Stomach (tissue), 9 donors: ENCODE measurements around the gene RBM6. TPM values are rescaled to one million over a fixed set of nuclear protein-coding genes. Genes with fewer than 3 reads are reported as not detected.

Source experiments
- DNase-seq, 2 donors: peaks; one replicate each; pipeline versions ENCODE4 v3.0.0 to v3.0.0-alpha.2; 2013 to 2019
- H3K27ac ChIP-seq, 5 donors: fragments of 200-600 bp in 4 of 5; sonication (generic) in 4 of 5; one replicate each; pipeline ENCODE4 v1.5.1; 2013 to 2019; ENCODE audit warnings: mild to moderate bottlenecking in 1 of 5, moderate library complexity in 1 of 5
- H3K27me3 ChIP-seq, 3 donors: fragments of 200-600 bp; sonication (generic); one replicate each; pipeline ENCODE4 v1.5.1; 2017 to 2019; ENCODE audit warnings: mixed run types in 1 of 3
- H3K36me3 ChIP-seq, 4 donors: fragments of 200-600 bp; sonication (generic); 1 replicate in 3 of 4; 2 replicates in 1 of 4; pipeline ENCODE4 v1.5.1; 2016 to 2019
- H3K4me1 ChIP-seq, 4 donors: fragments of 200-600 bp; sonication (generic); one replicate each; pipeline ENCODE4 v1.5.1; 2016 to 2019
- H3K4me3 ChIP-seq, 4 donors: fragments of 200-600 bp; sonication (generic) in 3 of 4; one replicate each; pipeline ENCODE4 v1.5.1; 2016 to 2019; ENCODE audit warnings: mild to moderate bottlenecking in 1 of 4
- H3K9me3 ChIP-seq, 4 donors: fragments of 200-600 bp; sonication (generic); one replicate each; pipeline ENCODE4 v1.5.1; 2016 to 2019
- EP300 ChIP-seq: sonication (generic); formaldehyde crosslinking; IDR thresholded peaks from one replicate; pipeline ENCODE4 v1.6.1; 2017; ENCODE audit warnings: antibody characterized with exemption
- POLR2A ChIP-seq, 4 donors: fragments of 450-650 bp; IDR thresholded peaks; one replicate each; pipeline ENCODE4 v1.6.1; 2016; ENCODE audit warnings: antibody characterized with exemption in 4 of 4, control low read depth in 2 of 4, mild to moderate bottlenecking in 1 of 4, moderate library complexity in 1 of 4
- POLR2AphosphoS5 ChIP-seq, 3 donors: sonication (generic); formaldehyde crosslinking; IDR thresholded peaks; one replicate each; pipeline ENCODE4 v1.6.1; 2016; ENCODE audit warnings: antibody characterized with exemption in 3 of 3
- WGBS, 5 donors: extraction: QIAGEN DNeasy Blood & Tissue Kit in 3 of 5; methylation state at CpG; one replicate each; pipeline versions ENCODE4 v1.1.5 to v1.1.7; 2013 to 2018; 5-methylcytosine and 5-hydroxymethylcytosine counted together
- intact Hi-C: fragments of 100-400 bp; cut with DNase I; formaldehyde crosslinking; loops from one replicate; pipeline ENCODE4 v1.15.1; 2023; ENCODE audit warnings: low total_unique reads
- polyA plus RNA-seq, 3 donors: library from polyadenylated mRNA; stranded (reverse); fragments of 200-250 nt; gene quantifications; one replicate each; pipeline ENCODE4 v1.2.3, GENCODE V29; 2013
- total RNA-seq, 5 donors: library from RNA; depleted of rRNA; stranded (reverse); fragments of >200 nt; gene quantifications; one replicate each; pipeline versions ENCODE4 v1.1.0 to v1.2.3, GENCODE V29; 2014 to 2016
- TF ChIP-seq, protein P1 (sequence below), 7 experiments: fragments of 450-650 bp in 4 of 7; fragments of 200-600 bp in 3 of 7; sonication (generic) in 3 of 7; IDR thresholded peaks; one replicate each; pipeline ENCODE4 v1.5.1; 2016 to 2019; ENCODE audit warnings: antibody characterized with exemption in 7 of 7, control low read depth in 2 of 7, mild to moderate bottlenecking in 1 of 7
- donor health status: healthy with polysubstance abuse.
- donor health status: Bipolar disorder and iron deficiency.
- donor health status: healthy.

The RBM6 gene
- total and polyA plus RNA-seq, 8 donors, result 87.0 to 239 (median 133) TPM

DNA sequence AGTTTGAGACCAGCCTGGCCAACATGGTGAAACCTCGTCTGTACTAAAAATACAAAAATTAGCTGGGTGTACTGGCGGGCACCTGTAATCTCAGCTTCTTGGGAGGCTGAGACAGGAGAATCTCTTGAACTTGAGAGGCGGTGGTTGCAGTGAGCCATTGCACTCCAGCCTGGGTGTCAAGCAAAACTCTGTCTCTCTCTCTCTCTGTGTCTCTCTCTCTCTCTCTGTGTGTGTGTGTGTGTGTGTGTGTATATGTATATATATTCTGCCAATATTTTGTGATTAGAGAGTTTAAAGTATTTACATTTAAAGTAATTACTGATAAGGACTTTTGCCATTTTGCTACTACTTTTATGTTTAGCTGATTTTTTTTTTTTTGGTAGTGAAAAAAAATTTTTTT lies 15.7 kb downstream of the RBM6 start:
- TF ChIP-seq, protein P1, sequence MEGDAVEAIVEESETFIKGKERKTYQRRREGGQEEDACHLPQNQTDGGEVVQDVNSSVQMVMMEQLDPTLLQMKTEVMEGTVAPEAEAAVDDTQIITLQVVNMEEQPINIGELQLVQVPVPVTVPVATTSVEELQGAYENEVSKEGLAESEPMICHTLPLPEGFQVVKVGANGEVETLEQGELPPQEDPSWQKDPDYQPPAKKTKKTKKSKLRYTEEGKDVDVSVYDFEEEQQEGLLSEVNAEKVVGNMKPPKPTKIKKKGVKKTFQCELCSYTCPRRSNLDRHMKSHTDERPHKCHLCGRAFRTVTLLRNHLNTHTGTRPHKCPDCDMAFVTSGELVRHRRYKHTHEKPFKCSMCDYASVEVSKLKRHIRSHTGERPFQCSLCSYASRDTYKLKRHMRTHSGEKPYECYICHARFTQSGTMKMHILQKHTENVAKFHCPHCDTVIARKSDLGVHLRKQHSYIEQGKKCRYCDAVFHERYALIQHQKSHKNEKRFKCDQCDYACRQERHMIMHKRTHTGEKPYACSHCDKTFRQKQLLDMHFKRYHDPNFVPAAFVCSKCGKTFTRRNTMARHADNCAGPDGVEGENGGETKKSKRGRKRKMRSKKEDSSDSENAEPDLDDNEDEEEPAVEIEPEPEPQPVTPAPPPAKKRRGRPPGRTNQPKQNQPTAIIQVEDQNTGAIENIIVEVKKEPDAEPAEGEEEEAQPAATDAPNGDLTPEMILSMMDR (IDR thresholded peaks at IDR 0.05), result no peak
- TF ChIP-seq POLR2AphosphoS5 (IDR thresholded peaks at IDR 0.05), result no peak
- TF ChIP-seq POLR2A (IDR thresholded peaks at IDR 0.05), result no peak
- TF ChIP-seq EP300, result no peak
- 29 to 70% (median 63%) methylated on average over 3 of the region's 3 CpGs for WGBS, 5 donors
- H3K27ac ChIP-seq, result no peak overlapping the region
- no peaks in the 10 kb centered on the region for H3K27me3 ChIP-seq
- no peaks in the 10 kb centered on the region for H3K9me3 ChIP-seq
- DNase-seq, result no peak
- H3K4me3 ChIP-seq, result no peak overlapping the region
- peaks cover 0 to 66% (median 21%) of the 10 kb centered on the region in 4 donors for H3K4me1 ChIP-seq
- intact Hi-C loops, result no loop called here
- H3K36me3 ChIP-seq, result no peaks in the 10 kb centered on the region

DNA sequence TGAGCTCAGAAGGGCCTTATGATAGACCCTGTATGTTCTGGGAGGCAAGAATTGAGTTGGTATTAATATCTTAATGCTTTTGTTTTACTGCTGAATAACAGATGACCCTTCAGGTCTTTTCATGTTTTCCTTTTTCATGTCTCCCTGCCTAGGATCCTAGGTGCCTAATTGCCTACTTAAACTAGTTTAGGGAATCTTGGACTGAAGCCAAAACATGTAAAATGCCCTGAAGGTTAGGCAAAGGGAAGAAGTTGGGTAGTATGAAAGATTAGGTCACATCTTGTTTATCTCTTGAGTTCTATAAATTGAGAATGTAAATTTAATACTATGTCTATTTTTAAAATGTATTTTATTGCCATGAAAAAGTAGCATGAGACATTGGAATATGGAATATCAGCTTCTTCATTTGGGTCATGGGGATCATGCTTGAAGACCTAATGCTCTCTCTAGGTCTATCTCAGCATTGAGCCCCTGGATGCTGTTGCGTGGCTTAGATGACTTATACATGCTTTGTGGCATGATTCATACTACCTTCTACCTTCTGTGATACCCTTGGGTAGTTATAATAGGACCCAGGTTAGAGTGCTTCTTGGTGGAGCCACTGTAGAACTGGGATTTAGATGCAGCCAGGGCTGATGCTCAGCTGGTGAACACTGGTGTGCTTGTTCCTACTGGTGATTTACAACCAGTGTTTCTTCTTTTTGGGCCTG lies 26.4 kb downstream of the RBM6 start:
- 96 to 100% (median 100%) methylated on average over 1 of the region's 1 CpG for WGBS, 5 donors
- no peak overlapping the region for H3K4me3 ChIP-seq
- DNase-seq, result no peak
- intact Hi-C loops, result no loop called here
- TF ChIP-seq POLR2AphosphoS5 (IDR thresholded peaks at IDR 0.05) (no peak), POLR2A (IDR thresholded peaks at IDR 0.05) (no peak), EP300 (no peak)
- TF ChIP-seq, protein P1 (IDR thresholded peaks at IDR 0.05), result no peak
- peaks cover 0 to 55% (median 40%) of the 10 kb centered on the region in 4 donors for H3K36me3 ChIP-seq
- H3K27me3 ChIP-seq, result no peaks in the 10 kb centered on the region
- H3K27ac ChIP-seq, result no peak overlapping the region
- peaks cover 0 to 36% (median 21%) of the 10 kb centered on the region in 4 donors for H3K4me1 ChIP-seq
- H3K9me3 ChIP-seq, result no peaks in the 10 kb centered on the region

DNA sequence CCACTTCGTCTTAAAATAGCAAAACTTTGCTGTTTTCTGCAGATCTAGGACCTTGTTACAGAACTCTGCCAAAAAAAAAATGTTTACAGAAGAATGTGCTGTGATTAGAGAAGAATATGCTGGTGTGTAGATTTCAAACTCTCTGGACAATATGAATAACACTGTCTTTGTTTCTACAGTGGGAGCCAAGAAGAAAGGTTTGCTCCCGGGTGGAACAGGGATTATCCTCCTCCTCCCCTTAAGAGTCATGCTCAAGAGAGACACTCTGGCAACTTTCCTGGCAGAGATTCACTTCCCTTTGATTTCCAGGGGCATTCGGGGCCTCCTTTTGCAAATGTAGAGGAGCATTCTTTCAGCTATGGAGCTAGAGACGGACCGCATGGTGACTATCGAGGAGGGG lies 27.3 kb downstream of the RBM6 start:
- H3K27me3 ChIP-seq, result no peaks in the 10 kb centered on the region
- H3K27ac ChIP-seq, result peak overlapping the region in 1 of 5 donors; percentile 4
- H3K9me3 ChIP-seq, result no peaks in the 10 kb centered on the region
- no peak overlapping the region for H3K4me3 ChIP-seq
- intact Hi-C loops, result no loop called here
- H3K4me1 ChIP-seq, result peaks cover 0 to 34% (median 22%) of the 10 kb centered on the region in 4 donors
- WGBS, 5 donors, result 50 to 69% (median 63%) methylated on average over 6 of the region's 6 CpGs
- peaks cover 3 to 60% (median 46%) of the 10 kb centered on the region in 4 donors for H3K36me3 ChIP-seq
- TF ChIP-seq, protein P1 (IDR thresholded peaks at IDR 0.05), result no peak
- TF ChIP-seq POLR2A (IDR thresholded peaks at IDR 0.05) (no peak), POLR2AphosphoS5 (IDR thresholded peaks at IDR 0.05) (no peak), EP300 (no peak)
- DNase-seq, result no peak

DNA sequence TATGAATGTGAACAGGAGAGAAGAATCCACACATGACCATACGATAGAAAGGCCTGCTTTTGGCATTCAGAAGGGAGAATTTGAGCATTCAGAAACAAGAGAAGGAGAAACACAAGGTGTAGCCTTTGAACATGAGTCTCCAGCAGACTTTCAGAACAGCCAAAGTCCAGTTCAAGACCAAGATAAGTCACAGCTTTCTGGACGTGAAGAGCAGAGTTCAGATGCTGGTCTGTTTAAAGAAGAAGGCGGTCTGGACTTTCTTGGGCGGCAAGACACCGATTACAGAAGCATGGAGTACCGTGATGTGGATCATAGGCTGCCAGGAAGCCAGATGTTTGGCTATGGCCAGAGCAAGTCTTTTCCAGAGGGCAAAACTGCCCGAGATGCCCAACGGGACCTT lies 28.4 kb downstream of the RBM6 start:
- no peak for DNase-seq
- Histone ChIP-seq H3K4me3 (no peak overlapping the region), H3K27me3 (no peaks in the 10 kb centered on the region), H3K27ac (no peak overlapping the region), H3K36me3 (peaks cover 11 to 61% (median 47%) of the 10 kb centered on the region in 4 donors), H3K9me3 (no peaks in the 10 kb centered on the region), H3K4me1 (peaks cover 0 to 42% (median 23%) of the 10 kb centered on the region in 4 donors)
- 85 to 90% (median 86%) methylated on average over 8 of the region's 8 CpGs for WGBS, 5 donors
- TF ChIP-seq EP300, result no peak
- no peak for TF ChIP-seq POLR2AphosphoS5 (IDR thresholded peaks at IDR 0.05)
- TF ChIP-seq POLR2A (IDR thresholded peaks at IDR 0.05), result no peak
- TF ChIP-seq, protein P1 (IDR thresholded peaks at IDR 0.05), result no peak
- intact Hi-C loops, result no loop called here
